CD4-positive, alpha-beta T cell treated with Interleukin-21 for 1 hour (primary cell): Measurements from ENCODE around the gene MED23.

Experiments used
- DNase-seq: peaks from one replicate; pipeline ENCODE4 v3.0.0-alpha.2; 2020

The MED23 gene

GRCh38 chr6:131641554-131641953, 13.5 kb upstream of the MED23 start:
- DNase-seq = no peak

DNA sequence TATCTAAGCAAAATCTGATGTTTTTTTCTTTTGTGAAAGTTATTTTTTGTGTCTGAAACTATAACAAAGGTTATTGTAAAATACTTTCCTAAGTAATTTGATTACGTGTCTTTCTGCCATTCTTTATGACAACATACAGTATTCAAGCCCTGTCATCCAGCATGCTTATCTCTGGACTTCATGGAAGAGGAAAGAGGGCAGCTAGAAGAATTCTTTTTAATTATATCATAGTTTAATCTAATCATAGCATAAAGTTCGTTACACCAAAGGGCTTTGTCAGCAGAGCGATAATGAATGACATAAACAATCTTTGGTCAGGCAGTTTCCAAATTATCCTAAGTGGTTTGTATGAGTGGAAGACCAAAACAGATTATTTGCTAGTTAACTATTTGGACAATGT, 12.5 kb upstream of the MED23 start:
- no peak for DNase-seq

DNA sequence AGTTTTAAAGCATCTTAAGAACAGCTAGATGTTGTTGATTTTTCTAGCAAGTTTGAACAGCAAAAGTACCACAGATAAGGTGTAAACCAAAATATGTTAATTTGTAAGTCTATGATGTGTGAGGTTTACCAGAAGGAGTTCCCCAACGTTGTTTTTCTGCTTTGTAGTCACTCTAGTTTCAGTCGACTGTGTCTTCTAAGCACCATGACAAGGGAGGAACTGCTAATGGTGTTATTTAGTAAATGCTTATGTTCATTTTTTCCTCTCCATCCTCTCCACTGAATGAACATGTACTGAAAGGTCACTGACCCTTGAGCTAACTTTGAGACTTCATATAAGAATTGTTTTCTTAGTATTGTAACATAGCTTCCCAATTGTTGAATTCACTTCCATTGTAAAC, 12.1 kb upstream of the MED23 start:
- peak; percentile 1 for DNase-seq

GRCh38 chr6:131638013-131638412, 10.0 kb upstream of the MED23 start:
- no peak for DNase-seq

GRCh38 chr6:131636880-131637792, 9.1 kb upstream of the MED23 start, which contains the start of gene ENPP3:
ENPP3 (plus strand) TSS chr6:131637302; CDS start chr6:131637385, 83 bp downstream.
- DNase-seq = no peak

- DNase-seq = no peak
Measured at GRCh38 chr6:131635384-131636340, 7.6 kb upstream of the MED23 start.

GRCh38 chr6:131631625-131632289, 3.7 kb upstream of the MED23 start:
- no peak for DNase-seq

GRCh38 chr6:131629651-131630050, 1.6 kb upstream of the MED23 start:
- DNase-seq = no peak

DNA sequence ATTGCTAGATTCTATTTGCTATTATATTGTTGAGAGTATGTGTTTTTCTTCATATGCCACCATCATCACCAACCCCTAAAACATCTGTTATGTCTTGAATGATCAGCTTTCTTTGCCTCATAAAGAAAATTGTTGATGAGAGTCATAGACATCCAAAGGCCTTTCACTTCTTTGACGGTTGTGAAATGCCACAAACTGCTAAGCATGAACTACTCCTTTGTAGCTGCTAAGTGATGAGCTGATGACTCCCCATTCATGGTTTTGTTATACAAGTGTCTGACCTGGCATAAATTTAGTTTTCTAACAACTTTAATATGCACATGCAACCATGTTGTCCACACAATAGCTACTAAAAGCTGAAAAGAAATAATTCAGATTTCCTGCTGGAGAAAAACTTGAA, 684 bp upstream of the MED23 start:
- DNase-seq = no peak

DNA sequence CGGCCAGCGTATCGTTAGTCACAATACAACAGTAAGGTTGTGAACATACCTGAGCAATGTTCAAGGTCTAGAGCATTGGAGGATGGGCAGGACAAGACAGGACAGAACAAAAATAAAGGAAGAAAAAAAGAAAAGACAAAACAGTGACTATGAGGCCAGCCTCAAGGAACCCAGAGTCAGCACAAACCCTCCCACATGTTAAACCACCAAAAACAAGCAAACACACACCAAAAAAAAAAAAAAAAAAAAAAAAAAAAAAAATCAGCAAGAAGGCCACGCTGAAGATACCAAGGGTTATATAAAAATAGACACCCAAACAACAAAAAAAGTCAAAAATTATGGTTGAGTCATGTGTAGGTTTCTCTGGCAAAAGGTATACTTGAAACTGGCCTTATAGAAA, 12.8 kb downstream of the MED23 start:
- DNase-seq = no peak

DNA sequence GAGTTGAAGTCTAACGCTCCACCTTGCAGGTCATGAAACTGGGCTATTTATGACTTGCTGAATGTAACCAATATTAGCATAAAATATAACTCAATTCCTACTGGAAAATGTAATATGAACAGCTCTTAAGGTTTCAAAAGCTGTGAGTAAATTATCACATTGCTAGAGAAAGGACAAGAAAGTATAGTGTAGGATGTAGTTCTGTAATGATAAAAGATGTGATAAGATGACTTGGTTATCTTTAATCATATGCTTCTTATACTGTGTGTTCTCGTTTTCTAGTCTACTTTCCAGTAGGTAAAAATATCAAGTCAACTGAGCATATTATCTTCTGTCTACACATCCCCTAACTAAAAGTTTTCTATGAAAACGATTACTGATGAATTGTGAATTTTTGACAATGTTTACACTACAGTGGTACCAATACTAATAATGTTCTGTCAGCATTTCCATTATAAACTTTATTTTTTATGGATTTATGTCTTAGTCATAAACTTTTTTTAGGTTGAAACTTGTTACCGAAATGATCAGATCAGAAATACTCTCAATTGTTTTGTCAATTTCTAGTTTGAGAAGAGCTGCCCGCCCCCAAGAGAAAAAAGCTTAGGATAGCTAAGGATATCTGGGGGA, 14.6 kb downstream of the MED23 start:
- DNase-seq = no peak

GRCh38 chr6:131602781-131603312, 25.2 kb downstream of the MED23 start:
- no peak for DNase-seq

DNA sequence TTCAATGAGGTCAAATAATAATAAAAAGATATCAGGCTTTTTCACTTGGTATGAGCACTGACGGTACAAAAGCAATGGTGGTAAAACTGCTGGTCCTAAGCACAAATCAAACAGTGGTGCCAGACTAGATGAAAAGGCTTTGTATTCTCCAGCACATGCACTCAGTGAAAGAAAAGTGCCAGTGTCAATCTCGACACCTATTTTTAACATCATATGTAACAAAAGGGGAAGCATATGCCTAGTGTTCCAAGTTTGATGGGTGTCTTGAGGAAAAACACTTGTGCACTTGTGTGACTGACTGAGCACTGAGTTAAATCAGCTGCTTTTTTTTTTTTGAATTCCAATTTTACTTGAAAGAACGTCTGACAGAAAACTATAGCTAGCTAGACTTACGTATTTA, 27.3 kb downstream of the MED23 start:
- no peak for DNase-seq

DNA sequence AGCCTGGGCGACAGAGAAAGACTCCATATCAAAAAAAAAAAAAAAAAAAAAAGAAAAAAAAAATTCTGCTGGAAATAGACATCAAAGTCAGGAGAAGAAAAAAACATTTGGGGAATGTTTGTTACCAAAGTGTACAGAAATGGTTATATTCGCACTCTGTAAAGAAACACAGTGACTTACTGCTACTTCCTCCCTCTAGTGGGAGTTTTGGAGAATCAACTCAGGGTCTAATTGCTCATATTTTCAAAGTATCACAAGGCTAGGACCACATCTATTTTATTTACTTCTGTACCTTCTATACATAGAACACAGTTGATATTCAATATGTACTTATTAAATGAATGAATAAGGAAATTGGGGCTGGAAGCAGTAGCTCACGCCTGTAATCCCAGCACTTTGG, 30.6 kb downstream of the MED23 start:
- peak; percentile 8 for DNase-seq

DNA sequence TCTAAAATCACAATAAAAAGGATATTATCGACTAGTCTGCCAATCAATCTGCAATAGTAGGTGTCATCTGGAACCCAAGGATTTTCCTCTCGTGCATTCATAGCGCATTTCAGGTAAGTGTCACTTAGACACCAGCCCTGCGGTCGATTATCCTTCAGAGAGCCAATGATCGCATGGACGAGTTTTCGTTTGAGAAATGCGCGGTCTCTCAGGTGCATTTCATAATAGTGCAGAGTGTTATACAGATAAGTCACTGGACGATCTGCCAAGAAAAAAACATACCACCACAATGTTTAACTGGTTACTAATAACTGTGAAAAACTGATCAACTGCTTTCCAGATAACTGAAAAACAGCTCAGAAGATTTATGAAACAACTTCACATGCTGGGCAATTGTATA, 34.0 kb downstream of the MED23 start:
- no peak for DNase-seq

DNA sequence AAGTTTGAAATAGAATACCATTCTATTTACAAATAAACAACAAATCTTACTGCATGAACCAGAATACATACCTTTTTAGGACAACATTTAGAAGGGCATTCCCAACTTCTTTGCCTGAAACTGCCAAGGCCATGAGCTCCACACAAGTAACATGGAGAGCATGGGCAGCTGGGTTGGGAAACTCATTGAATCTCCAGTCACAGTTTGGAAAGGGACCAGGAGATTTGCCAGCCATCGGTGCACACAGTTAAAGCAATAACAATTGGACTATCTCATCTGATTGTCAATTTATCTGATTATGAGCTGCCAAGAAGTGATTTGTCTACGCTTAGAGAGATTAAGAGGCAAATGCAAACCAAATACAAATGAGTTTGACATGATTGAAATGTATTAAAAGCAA, 35.1 kb downstream of the MED23 start:
- DNase-seq = no peak

- no peak for DNase-seq
Measured at GRCh38 chr6:131588643-131589042, 39.4 kb downstream of the MED23 start.

DNA sequence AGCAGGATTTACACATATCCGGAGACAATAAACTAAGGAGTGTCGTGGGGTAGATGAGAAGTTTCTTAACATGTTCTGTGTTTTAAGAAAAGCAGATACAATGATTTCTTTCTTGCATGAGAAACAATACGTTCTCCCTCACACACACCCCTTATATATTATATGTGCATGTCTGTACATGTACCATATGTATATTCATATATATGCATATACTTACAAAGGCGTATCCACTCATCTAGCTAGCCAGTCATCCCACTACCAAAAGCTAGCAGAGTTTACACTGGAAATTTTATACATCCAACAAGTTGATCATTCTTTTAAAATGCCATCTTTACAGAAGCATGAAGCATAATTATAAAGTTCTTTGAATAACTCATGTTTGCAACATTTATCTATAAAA, 40.1 kb downstream of the MED23 start:
- DNase-seq = no peak

DNA sequence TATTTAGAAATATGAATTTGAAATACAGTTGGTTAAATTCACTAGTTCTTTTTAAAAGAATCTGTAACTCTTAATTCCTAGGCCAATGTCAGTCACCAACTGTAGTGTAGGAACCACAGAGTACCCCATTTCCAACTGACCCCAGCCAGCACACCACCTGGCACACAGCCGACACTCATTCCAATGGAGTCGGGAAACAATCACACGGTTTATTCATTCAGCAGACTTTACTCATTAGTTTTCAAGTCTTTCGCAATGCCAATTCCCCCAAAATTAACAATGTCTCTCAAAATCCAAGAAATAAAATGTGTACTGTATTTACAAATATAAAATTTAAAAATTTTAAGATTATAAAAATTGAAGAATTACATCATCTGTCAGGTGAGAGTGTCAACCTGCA, 41.5 kb downstream of the MED23 start:
- no peak for DNase-seq

GRCh38 chr6:131581523-131581922, 46.5 kb downstream of the MED23 start:
- no peak for DNase-seq

GRCh38 chr6:131575834-131576478, 52.1 kb downstream of the MED23 start:
- DNase-seq = no peak

GRCh38 chr6:131574686-131575085, 53.4 kb downstream of the MED23 start:
- DNase-seq = no peak
